Right lobe of liver (tissue), 4 donors: ENCODE data around the gene ABLIM3.

Source experiments
- POLR2A ChIP-seq: fragments of 450-650 bp; IDR thresholded peaks from one replicate; pipeline ENCODE4 v1.6.1; 2017; ENCODE audit warnings: antibody characterized with exemption, mild to moderate bottlenecking
- TF ChIP-seq, protein P1 (sequence below), 4 donors: fragments of 200-600 bp in 3 of 4; fragments of 450-650 bp in 1 of 4; IDR thresholded peaks; one replicate each; pipeline versions ENCODE4 v1.5.1 to v1.8.0; 2016 to 2022; ENCODE audit warnings: antibody characterized with exemption in 4 of 4, mild to moderate bottlenecking in 2 of 4
- donor health status: DM: no; HTN: no; CAD: no.
- donor health status: DM: no; HTN: no; CAD: no.
- donor health status: DM: no; HTN: yes; CAD: no.

- no peak for TF ChIP-seq POLR2A
- TF ChIP-seq, protein P1, sequence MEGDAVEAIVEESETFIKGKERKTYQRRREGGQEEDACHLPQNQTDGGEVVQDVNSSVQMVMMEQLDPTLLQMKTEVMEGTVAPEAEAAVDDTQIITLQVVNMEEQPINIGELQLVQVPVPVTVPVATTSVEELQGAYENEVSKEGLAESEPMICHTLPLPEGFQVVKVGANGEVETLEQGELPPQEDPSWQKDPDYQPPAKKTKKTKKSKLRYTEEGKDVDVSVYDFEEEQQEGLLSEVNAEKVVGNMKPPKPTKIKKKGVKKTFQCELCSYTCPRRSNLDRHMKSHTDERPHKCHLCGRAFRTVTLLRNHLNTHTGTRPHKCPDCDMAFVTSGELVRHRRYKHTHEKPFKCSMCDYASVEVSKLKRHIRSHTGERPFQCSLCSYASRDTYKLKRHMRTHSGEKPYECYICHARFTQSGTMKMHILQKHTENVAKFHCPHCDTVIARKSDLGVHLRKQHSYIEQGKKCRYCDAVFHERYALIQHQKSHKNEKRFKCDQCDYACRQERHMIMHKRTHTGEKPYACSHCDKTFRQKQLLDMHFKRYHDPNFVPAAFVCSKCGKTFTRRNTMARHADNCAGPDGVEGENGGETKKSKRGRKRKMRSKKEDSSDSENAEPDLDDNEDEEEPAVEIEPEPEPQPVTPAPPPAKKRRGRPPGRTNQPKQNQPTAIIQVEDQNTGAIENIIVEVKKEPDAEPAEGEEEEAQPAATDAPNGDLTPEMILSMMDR (IDR thresholded peaks at IDR 0.05) = no peak
Observed at GRCh38 chr5:149188383-149188782, 47.1 kb downstream of the ABLIM3 start.
